K562 (cell line): Measurements from ENCODE around the gene LRMDA. TPM values are rescaled to one million over a fixed set of nuclear protein-coding genes. Genes with fewer than 3 reads are reported as not detected.

Experiments
- ATAC-seq: fragments of 200-7000 bp; cut with Tn5 transposase; 3 replicates; pipeline ENCODE4 v1.9.1; 2020; ENCODE audit warnings: moderate library complexity
- BruUV-seq: library from RNA; stranded (reverse); fragments of 400-500 nt; replicated peaks from 2 replicates; lab custom pipeline; 2021; lab: Mats Ljungman, UMichigan
- CTCF ChIA-PET: fragments of 300-600 bp; formaldehyde crosslinking; extraction: SDS; loops from one replicate; lab custom pipeline; 2021; ENCODE audit warnings: low intra/inter-chr PET ratio; lab: Yijun Ruan, JAX
- POLR2A ChIA-PET: fragments of 300-600, 350-650 bp; sonication (Branson Sonifier 250); formaldehyde crosslinking; extraction: SDS; loops from one replicate; lab custom pipeline; 2021; ENCODE audit warnings: antibody characterized with exemption, inconsistent platforms; lab: Yijun Ruan, JAX
- DNase-seq, 4 experiments: peaks; one replicate each; pipeline versions ENCODE4 v3.0.0 to v3.0.0-alpha.2; 2011 to 2018; ENCODE audit warnings: low spot score in 3 of 4, mixed read lengths in 3 of 4; ENCODE audit errors: extremely low read depth in 1 of 4
- FAIRE-seq: peaks from 2 replicates; lab custom pipeline; 2011; peaks lifted over from hg19 to GRCh38; lab: Jason Lieb, UNC
- H2AFZ ChIP-seq: 2 replicates; pipeline ENCODE4 v1.6.0; 2011; ENCODE audit warnings: low read depth, low read length, control low read depth, inconsistent platforms
- H3K27ac ChIP-seq: fragments of 200-600 bp; 3 replicates; pipeline ENCODE4 v1.8.0; 2011; ENCODE audit warnings: low read depth, mild to moderate bottlenecking, control low read depth, inconsistent platforms, low read length, moderate library complexity, mixed read lengths; ENCODE audit errors: extremely low read depth
- H3K27me3 ChIP-seq, 2 experiments: fragments of 300-600 bp in 1 of 2; 2 replicates in 1 of 2; 3 replicates in 1 of 2; pipeline versions ENCODE4 v1.6.0 to v1.8.0; 2011; ENCODE audit warnings: inconsistent platforms in 2 of 2, low read length in 2 of 2, mild to moderate bottlenecking in 1 of 2, mixed read lengths in 1 of 2, moderate library complexity in 1 of 2; ENCODE audit not compliant: control insufficient read depth in 2 of 2, insufficient read depth in 2 of 2
- H3K36me3 ChIP-seq: fragments of 300-600 bp; 3 replicates; pipeline ENCODE4 v1.8.0; 2011; ENCODE audit warnings: mild to moderate bottlenecking, low read length, inconsistent platforms; ENCODE audit not compliant: control insufficient read depth, insufficient read depth
- H3K4me1 ChIP-seq, 2 experiments: fragments of 200-600 bp in 1 of 2; replicated peaks in 1 of 2; 2 replicates in 1 of 2; 3 replicates in 1 of 2; pipeline versions ENCODE4 v1.5.1 to v1.8.0; 2011; ENCODE audit warnings: inconsistent platforms in 2 of 2, low read length in 2 of 2, mild to moderate bottlenecking in 1 of 2, mixed read lengths in 1 of 2, moderate library complexity in 1 of 2; ENCODE audit not compliant: control insufficient read depth in 2 of 2, insufficient read depth in 2 of 2
- H3K4me2 ChIP-seq: 2 replicates; pipeline ENCODE4 v1.6.1; 2011; ENCODE audit warnings: low read length, control low read depth, inconsistent platforms, mixed read lengths; ENCODE audit not compliant: insufficient read depth
- H3K4me3 ChIP-seq: fragments of 200-600 bp; sonication (generic), shearing (Covaris generic); 2 replicates; pipeline ENCODE4 v1.5.1; 2016; ENCODE audit warnings: control low read depth, inconsistent platforms
- H3K79me2 ChIP-seq: fragments of 200-600 bp; 3 replicates; pipeline ENCODE4 v1.8.0; 2011; ENCODE audit warnings: low read length, inconsistent platforms; ENCODE audit not compliant: control insufficient read depth, insufficient read depth
- H3K9ac ChIP-seq, 2 experiments: 2 replicates each; pipeline versions ENCODE4 v1.6.0 to v1.6.1; 2011; ENCODE audit warnings: low read depth in 2 of 2, low read length in 2 of 2, control low read depth in 1 of 2, inconsistent platforms in 1 of 2, mild to moderate bottlenecking in 1 of 2, mixed read lengths in 1 of 2; ENCODE audit not compliant: insufficient read depth in 1 of 2
- H3K9me1 ChIP-seq: one replicate; pipeline ENCODE4 v1.6.0; 2011; ENCODE audit warnings: inconsistent platforms, mild to moderate bottlenecking, low read length, moderate library complexity; ENCODE audit not compliant: control insufficient read depth, insufficient read depth
- H3K9me3 ChIP-seq: replicated peaks from 2 replicates; pipeline ENCODE4 v1.5.1; 2011; ENCODE audit warnings: low read depth, low read length, inconsistent platforms; ENCODE audit not compliant: control insufficient read depth, insufficient read depth
- H4K20me1 ChIP-seq: replicated peaks from 2 replicates; pipeline ENCODE4 v1.6.1; 2011; ENCODE audit warnings: low read length, inconsistent platforms, mixed read lengths; ENCODE audit not compliant: control insufficient read depth, insufficient read depth
- BCOR ChIP-seq: fragments of 450-650 bp; IDR thresholded peaks from 2 replicates; pipeline ENCODE4 v1.6.1; 2016
- BRD9 ChIP-seq: fragments of 450-650 bp; IDR thresholded peaks from 2 replicates; pipeline ENCODE4 v1.6.1; 2018; ENCODE audit warnings: low read depth; ENCODE audit not compliant: partially characterized antibody
- CBX1 ChIP-seq: sonication (generic); IDR thresholded peaks from 2 replicates; pipeline ENCODE4 v1.6.1; 2016; ENCODE audit warnings: antibody characterized with exemption, low read depth, mild to moderate bottlenecking
- KAT8 ChIP-seq: fragments of 450-650 bp; IDR thresholded peaks from 2 replicates; pipeline ENCODE4 v1.6.1; 2016; ENCODE audit warnings: low read depth, mild to moderate bottlenecking
- PCBP2 ChIP-seq: fragments of 200-400 bp; formaldehyde crosslinking; IDR thresholded peaks from 2 replicates; pipeline ENCODE4 v1.6.1; 2018; ENCODE audit warnings: low read length, low read depth, mild to moderate bottlenecking, moderate library complexity; ENCODE audit not compliant: poor library complexity, severe bottlenecking
- STAT5A ChIP-seq: IDR thresholded peaks from 2 replicates; pipeline ENCODE4 v1.6.1; 2012; ENCODE audit warnings: low read length, inconsistent platforms, borderline replicate concordance
- ZC3H11A ChIP-seq: IDR thresholded peaks from 2 replicates; pipeline ENCODE4 v1.6.1; 2012; ENCODE audit warnings: low read depth, low read length, improper control_type of control experiment
- ZNF133 ChIP-seq: fragments of 250-450 bp; sonication (Bioruptor Pico); IDR thresholded peaks from 2 replicates; pipeline ENCODE4 v1.4.0; 2020; ENCODE audit warnings: mild to moderate bottlenecking
- ZNF354B ChIP-seq: fragments of 250-450 bp; sonication (Bioruptor Pico); IDR thresholded peaks from 2 replicates; pipeline ENCODE4 v1.4.0; 2020
- ZNF445 ChIP-seq: fragments of 250-450 bp; sonication (Bioruptor Pico); IDR thresholded peaks from 2 replicates; pipeline ENCODE4 v1.4.0; 2020; ENCODE audit warnings: low read depth, mild to moderate bottlenecking, moderate library complexity
- WGBS: fragments of 100-300 bp; shearing (Covaris generic); methylation state at CpG from one replicate; pipeline ENCODE4 v1.1.6; 2016; ENCODE audit warnings: low coverage, mixed read lengths; ENCODE audit not compliant: insufficient coverage; ENCODE audit errors: missing lambda C conversion rate; 5-methylcytosine and 5-hydroxymethylcytosine counted together
- in situ Hi-C: fragments of 300-500 bp; cut with MboI; formaldehyde crosslinking; loops from 4 replicates; pipeline ENCODE4 v1.15.0; 2018; ENCODE audit warnings: inconsistent platforms, mixed read lengths
- intact Hi-C: fragments of 100-400 bp; cut with micrococcal nuclease; formaldehyde crosslinking; loops from 2 replicates; pipeline ENCODE4 v1.14.2; 2022
- polyA plus RNA-seq, 8 experiments: library from polyadenylated mRNA; depleted of rRNA in 4 of 8; stranded (reverse) in 5 of 8; unstranded in 3 of 8; fragments of >200 nt; fragmentation: Nextera tagmentation in 2 of 8; fragmentation: Illumina TruSeq in 1 of 8; extraction: Ambion mirVana in 2 of 8; extraction: Trizol in 1 of 8; gene quantifications; 2 replicates each; pipeline versions ENCODE4 v1.2.1 to v1.2.3, GENCODE V29; 2011 to 2014; ENCODE audit warnings: inconsistent platforms in 1 of 8, missing spikeins in 1 of 8
- total RNA-seq, 7 experiments: library from RNA; depleted of rRNA in 6 of 7; stranded (reverse); fragments of >200 nt in 6 of 7; fragmentation: Illumina TruSeq in 2 of 7; extraction: Trizol in 2 of 7; gene quantifications; 2 replicates each; pipeline versions ENCODE4 v1.2.1 to v1.2.3, GENCODE V29; 2011 to 2021; ENCODE audit warnings: low replicate concordance in 1 of 7
- TF ChIP-seq, protein P1 (sequence below): fragments of 450-650 bp; IDR thresholded peaks from 2 replicates; pipeline ENCODE4 v1.6.1; 2014; ENCODE audit warnings: low read depth, mild to moderate bottlenecking, moderate library complexity, borderline replicate concordance
- TF ChIP-seq, protein P2 (sequence below): fragments of 250-450 bp; sonication (Bioruptor Pico); IDR thresholded peaks from 2 replicates; pipeline ENCODE4 v1.8.0; 2021; ENCODE audit warnings: borderline replicate concordance, mild to moderate bottlenecking, moderate library complexity; ENCODE audit not compliant: poor library complexity, severe bottlenecking
- TF ChIP-seq, protein P3 (sequence below), 2 experiments: IDR thresholded peaks; 2 replicates each; pipeline ENCODE4 v1.6.1; 2012; ENCODE audit warnings: improper control_type of control experiment in 2 of 2, low read depth in 2 of 2, low read length in 2 of 2, borderline replicate concordance in 1 of 2

LRMDA gene
- total and polyA plus RNA-seq, 9 of the 15 experiments (the other 6 are each of a cell fraction or from before 2014, with no cell fraction given), result 0.25 TPM; not detected in 8

DNA sequence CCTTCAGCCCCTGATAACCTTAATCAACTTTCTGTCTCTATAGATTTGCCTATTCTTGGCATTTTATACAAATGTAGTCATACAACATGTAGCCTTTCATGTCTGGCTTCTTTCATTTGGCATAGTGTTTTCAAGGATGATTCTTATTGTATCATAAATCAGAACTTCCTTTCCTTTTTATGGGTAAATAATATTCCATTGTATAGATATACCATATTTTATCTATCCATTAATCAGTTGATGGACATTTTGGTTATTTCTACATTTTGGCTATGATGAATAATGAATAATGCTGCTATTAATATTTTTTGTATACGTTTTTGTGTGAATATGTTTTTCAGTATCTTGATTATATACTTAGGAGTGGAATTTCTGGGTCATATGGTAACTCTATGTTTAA, 720.8 kb downstream of the LRMDA start:
- Histone ChIP-seq H4K20me1 (no peaks in the 10 kb centered on the region), H3K36me3 (no peaks in the 10 kb centered on the region), H3K4me2 (no peak overlapping the region), H3K27me3 (no peaks in the 10 kb centered on the region), H3K9me3 (no peaks in the 10 kb centered on the region), H3K4me3 (no peak overlapping the region), H2AFZ (no peak overlapping the region), H3K9me1 (no peaks in the 10 kb centered on the region), H3K9ac (no peak overlapping the region), H3K4me1 (no peaks in the 10 kb centered on the region), H3K79me2 (no peaks in the 10 kb centered on the region), H3K27ac (no peak overlapping the region)
- intact Hi-C loops, result no loop called here
- CTCF ChIA-PET, result no interaction called here
- DNase-seq (no peak), FAIRE-seq (no peak), ATAC-seq (no peak)
- POLR2A ChIA-PET, result no interaction called here
- no TSS peak for BruUV-seq
- in situ Hi-C loops, result no loop called here
- TF ChIP-seq ZNF133 (CRISPR knock-in tag) (no peak), CBX1 (no peak)
- TF ChIP-seq, all 486 proteins: peak for 0
- WGBS, result 0% methylated on average over 1 of the region's 1 CpG

DNA sequence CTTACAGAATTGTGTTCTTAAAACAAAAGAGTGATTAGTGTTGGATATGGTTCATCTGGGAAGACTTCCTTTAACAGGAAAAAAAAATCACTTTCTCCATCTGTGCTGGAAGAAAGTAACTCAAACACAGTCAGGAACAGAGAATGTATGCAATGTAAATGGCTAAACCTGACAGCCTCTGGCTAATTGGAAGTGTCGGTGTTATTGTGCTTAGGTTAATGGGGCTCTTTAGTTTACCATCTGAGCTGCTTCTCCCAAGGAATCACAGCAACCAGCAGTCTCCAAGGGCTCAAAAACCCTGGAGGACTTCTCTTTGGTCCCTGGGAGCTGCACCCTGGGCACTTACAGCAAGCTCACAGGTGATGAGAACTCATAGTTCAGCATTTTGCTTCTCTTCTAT, 724.5 kb downstream of the LRMDA start:
- H3K27ac ChIP-seq, result no peak overlapping the region
- POLR2A ChIA-PET, result no interaction called here
- no peak for TF ChIP-seq BRD9
- no peak for TF ChIP-seq STAT5A
- TF ChIP-seq ZC3H11A, result no peak
- no peak for TF ChIP-seq ZNF445 (CRISPR knock-in tag)
- no peak for TF ChIP-seq KAT8
- TF ChIP-seq ZNF354B (CRISPR knock-in tag), result no peak
- TF ChIP-seq BCOR, result no peak
- no peak for TF ChIP-seq PCBP2
- TF ChIP-seq, protein P1, sequence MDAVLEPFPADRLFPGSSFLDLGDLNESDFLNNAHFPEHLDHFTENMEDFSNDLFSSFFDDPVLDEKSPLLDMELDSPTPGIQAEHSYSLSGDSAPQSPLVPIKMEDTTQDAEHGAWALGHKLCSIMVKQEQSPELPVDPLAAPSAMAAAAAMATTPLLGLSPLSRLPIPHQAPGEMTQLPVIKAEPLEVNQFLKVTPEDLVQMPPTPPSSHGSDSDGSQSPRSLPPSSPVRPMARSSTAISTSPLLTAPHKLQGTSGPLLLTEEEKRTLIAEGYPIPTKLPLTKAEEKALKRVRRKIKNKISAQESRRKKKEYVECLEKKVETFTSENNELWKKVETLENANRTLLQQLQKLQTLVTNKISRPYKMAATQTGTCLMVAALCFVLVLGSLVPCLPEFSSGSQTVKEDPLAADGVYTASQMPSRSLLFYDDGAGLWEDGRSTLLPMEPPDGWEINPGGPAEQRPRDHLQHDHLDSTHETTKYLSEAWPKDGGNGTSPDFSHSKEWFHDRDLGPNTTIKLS, result no peak
- TF ChIP-seq, protein P2, sequence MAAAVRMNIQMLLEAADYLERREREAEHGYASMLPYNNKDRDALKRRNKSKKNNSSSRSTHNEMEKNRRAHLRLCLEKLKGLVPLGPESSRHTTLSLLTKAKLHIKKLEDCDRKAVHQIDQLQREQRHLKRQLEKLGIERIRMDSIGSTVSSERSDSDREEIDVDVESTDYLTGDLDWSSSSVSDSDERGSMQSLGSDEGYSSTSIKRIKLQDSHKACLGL (CRISPR knock-in tag), result no peak
- TF ChIP-seq, protein P3, sequence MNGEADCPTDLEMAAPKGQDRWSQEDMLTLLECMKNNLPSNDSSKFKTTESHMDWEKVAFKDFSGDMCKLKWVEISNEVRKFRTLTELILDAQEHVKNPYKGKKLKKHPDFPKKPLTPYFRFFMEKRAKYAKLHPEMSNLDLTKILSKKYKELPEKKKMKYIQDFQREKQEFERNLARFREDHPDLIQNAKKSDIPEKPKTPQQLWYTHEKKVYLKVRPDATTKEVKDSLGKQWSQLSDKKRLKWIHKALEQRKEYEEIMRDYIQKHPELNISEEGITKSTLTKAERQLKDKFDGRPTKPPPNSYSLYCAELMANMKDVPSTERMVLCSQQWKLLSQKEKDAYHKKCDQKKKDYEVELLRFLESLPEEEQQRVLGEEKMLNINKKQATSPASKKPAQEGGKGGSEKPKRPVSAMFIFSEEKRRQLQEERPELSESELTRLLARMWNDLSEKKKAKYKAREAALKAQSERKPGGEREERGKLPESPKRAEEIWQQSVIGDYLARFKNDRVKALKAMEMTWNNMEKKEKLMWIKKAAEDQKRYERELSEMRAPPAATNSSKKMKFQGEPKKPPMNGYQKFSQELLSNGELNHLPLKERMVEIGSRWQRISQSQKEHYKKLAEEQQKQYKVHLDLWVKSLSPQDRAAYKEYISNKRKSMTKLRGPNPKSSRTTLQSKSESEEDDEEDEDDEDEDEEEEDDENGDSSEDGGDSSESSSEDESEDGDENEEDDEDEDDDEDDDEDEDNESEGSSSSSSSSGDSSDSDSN (IDR thresholded peaks at IDR 0.05; ENCODE audit: borderline replicate concordance in 1 of 2, low read depth in 2 of 2, low read length in 2 of 2), result no peak

More for the DNA sequence above, 724.5 kb downstream of the LRMDA start:
- no peaks in the 10 kb centered on the region for H3K27me3 ChIP-seq
- H3K9me1 ChIP-seq, result no peaks in the 10 kb centered on the region
- H3K36me3 ChIP-seq, result no peaks in the 10 kb centered on the region
- DNase-seq (no peak), FAIRE-seq (no peak), ATAC-seq (no peak)
- no peaks in the 10 kb centered on the region for H3K79me2 ChIP-seq
- no peaks in the 10 kb centered on the region for H4K20me1 ChIP-seq
- intact Hi-C loops (no loop called here), in situ Hi-C loops (no loop called here)
- CTCF ChIA-PET, result no interaction called here
- no peak overlapping the region for H3K4me2 ChIP-seq
- H3K4me1 ChIP-seq, result no peaks in the 10 kb centered on the region
- no peak overlapping the region for H3K9ac ChIP-seq
- no peaks in the 10 kb centered on the region for H3K9me3 ChIP-seq
- whole genome bisulfite sequencing, result 0% methylated on average over 1 of the region's 1 CpG
- no TSS peak for BruUV-seq
- no peak overlapping the region for H3K4me3 ChIP-seq
- H2AFZ ChIP-seq, result no peak overlapping the region
